HG03196 (cell line): ENCODE results near the gene DNAAF5.
A peak's percentile ranks its signal among the peaks of the same experiment; 100 is the strongest.

Experiments
- ATAC-seq: cut with Tn5 transposase; IDR thresholded peaks from one replicate; pipeline ENCODE4 v1.9.1; 2021; ENCODE audit not compliant: unreplicated experiment

DNAAF5 gene

GRCh38 chr7:706721-707120 is 19.8 kb upstream of the DNAAF5 start:
- ATAC-seq: no peak

GRCh38 chr7:707296-708000 is 19.1 kb upstream of the DNAAF5 start:
- ATAC-seq: no peak

DNA sequence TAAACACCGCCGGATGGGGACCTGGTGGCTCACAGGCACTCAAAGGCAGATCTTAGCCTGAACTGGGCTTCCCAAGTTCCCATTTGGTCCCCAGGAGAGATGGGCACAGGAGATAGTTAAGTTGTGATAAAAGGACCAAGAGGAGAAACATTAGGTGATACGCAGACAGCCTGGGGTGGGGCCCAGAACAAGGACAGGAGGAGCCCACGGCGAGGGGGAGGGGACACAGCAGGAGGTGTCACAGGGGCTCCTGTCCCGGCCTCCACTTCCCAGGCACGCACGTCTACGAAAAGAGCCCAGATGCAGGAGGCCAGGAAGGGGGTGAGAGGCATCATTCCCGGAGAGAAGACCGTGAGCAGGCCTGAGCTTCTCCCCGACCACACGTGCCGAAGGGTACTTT is 16.3 kb upstream of the DNAAF5 start:
- ATAC-seq: no peak

GRCh38 chr7:711093-711921 is 15.2 kb upstream of the DNAAF5 start:
- no peak for ATAC-seq

- ATAC-seq: no peak
These were observed 14.5 kb upstream of the DNAAF5 start for GRCh38 chr7:711922-712380.

GRCh38 chr7:712381-713138 is 13.9 kb upstream of the DNAAF5 start:
- ATAC-seq: no peak

DNA sequence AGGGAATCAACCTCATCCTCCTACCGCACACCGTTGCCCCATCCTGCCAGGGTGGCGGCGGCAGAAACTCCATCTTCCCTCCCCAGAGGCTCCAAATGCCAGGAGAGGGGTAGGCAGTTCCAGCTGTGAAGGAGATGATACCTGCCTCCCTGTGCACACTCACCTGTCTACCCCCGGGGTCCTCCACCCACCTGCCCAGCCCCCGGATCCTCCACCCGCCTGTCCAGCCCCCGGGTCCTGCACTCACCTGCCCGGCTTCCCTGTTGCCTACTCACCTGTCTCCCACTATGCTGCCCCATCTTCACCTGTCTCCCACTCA is 13.4 kb upstream of the DNAAF5 start:
- ATAC-seq: no peak

DNA sequence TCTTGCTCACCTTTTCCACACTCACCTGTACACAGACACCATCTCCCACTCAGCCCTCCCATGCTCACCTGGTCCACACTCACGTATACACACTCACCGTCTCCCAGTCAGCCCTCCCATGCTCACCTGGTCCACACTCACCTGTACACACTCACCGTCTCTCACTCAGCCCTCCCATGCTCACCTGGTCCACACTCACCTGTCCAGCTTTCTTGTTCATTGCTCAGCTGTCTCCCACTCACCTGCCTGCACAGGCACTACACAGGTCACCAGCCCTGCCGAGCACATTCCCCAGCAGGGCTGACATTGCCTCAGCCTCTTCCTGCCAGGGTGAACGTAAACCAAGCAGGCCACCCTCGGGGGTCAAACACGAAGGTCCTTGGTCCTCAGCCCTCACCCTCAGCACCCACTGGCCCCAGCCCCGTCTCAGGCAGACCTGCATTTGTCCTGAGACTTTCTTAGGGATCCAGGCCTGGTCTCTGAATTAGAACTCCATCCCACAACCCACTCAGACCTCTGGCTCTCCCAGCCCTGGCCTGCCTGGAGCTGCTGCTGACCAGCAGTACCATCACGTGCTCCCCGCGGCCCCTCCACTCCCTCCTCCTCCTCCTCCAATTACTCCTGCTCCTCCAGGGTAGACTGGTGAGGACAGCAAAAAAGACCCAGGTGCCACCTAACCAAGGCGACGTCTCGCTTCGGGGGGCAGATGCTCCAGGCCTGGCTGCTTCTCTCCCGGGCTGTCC is 12.8 kb upstream of the DNAAF5 start:
- ATAC-seq: no peak

DNA sequence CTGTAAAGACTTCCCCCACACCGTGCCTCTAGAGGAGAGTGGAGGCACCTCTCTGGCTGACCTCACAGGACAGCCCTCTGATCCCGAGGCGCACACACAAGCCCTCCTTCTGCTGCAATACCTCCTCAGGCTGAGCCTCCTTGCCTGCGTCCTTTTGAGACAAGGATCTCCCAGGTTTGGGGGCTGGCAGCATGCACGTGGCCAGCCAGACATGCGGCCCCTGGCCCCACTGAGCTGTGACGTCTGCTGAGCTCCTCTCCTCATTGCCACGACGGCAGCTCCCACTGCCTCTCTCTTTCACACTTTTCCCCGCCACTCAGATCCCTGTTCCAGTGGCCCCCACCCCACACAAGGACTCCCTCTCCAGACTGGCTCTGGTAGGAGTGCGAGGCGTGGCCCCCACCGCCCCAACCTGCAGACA is 12.2 kb upstream of the DNAAF5 start:
- ATAC-seq: no peak

DNA sequence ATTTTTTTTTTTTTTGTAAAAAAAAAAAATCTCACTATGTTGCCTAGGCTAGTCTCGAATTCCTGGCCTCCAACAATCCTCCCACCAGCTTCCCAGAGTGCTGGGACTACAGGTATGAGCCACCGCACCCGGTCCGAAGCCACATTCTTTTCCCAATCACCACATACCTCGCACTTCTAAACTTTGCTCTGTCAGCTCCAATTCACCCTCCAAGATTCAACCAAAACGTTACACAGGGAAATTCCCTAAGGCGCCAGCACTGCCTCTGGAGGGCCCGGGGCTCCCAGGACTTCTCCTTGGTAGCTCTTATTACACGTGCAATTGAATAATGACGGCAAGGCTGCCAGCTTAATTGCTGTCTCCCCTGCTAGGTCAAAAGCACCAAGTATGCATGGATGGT is 10.3 kb upstream of the DNAAF5 start:
- no peak for ATAC-seq

DNA sequence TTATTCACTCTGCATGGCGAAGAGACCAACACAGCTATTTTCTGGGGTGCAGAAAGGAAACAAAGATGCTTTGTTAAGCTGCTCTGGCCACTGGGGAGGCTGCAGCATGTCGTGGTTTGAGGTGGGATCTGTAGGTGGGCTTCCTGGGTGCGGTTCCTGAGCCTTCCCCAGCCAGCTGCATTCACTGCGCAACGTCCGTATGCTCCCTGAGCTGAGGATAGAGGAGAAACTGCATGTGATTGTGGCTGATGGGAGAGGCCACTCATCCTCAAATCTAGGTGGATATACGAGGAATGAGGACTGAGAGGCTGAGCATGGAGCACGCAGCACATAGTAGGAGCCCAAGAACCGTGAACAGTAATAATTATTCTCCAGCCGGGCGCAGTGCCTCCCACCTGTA is 9.9 kb upstream of the DNAAF5 start:
- no peak for ATAC-seq

GRCh38 chr7:721619-722248 is 4.8 kb upstream of the DNAAF5 start:
- no peak for ATAC-seq

GRCh38 chr7:723541-723940 is 3.0 kb upstream of the DNAAF5 start:
- no peak for ATAC-seq

DNA sequence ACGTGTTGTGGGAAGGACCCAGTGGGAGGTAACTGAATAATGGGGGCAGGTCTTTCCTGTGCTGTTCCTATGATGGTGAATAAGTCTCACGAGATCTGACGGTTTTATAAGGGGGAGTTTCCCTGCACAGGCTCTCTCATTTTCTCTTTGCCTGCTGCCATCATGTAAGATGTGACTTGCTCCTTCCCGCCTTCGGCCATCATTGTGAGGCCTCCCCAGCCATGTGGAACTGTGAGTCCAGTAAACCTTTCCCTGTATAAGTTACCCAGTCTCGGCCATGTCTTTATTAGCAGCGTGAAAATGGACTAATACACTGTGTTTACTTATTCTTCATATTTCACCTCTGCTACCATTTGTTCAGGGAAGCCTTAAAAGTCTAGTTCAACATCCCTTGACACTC is 2.2 kb upstream of the DNAAF5 start:
- ATAC-seq: no peak

DNA sequence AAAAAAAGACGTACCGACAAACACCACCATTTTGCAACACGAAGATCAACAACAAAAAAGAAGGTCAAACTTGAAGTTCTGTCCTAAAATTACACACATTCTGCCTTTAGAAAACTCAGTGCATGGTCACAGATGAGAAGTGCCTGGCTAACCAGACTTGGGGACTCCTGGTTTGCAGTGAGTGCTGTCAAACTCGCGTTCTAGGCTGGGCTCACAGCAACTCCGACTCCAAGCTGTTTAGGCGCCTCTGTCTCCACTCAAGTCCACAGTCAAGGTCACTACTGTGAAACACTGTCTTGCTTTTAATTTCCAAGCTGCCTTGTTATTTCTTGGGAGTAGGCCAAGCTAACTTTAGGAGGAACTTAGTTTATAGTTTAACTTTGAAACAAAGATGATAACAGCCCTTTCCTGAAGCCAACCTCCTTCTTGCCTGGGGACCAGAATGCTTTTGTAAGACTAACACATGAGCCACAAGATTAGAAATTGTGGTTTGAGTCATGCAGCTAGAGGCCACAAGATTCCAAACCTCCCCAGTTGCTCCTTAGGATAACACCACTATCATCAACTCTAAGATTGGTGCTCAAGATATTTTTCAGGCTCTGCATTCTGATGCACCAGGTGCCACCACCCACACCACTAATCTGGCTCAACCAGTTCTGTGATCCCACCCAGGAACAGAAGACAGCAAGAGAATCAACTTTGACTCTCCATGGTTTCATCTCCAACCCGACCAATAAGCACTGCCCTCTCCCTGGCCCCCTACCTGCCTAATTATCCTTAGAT is 1.1 kb upstream of the DNAAF5 start:
- ATAC-seq: no peak

DNA sequence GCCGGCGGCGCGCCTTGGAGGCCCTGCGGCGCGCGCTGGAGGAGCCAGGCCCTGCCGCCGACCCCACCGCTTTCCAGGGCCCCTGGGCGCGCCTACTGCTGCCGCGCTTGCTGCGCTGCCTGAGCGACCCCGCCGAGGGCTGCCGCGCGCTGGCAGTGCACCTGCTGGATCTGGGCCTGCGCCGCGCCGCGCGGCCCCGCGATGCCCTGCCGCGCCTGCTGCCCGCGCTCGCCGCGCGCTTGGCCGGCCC is 280 bp downstream of the DNAAF5 start:
- peak; percentile 20 for ATAC-seq

- peak; percentile 25 for ATAC-seq
These were observed 756 bp downstream of the DNAAF5 start, which contains the start of gene PRKAR1B for GRCh38 chr7:727104-727805. TSS of gene PRKAR1B (minus strand) at chr7:727281. CDS start at chr7:711505, 15,776 bp downstream.

DNA sequence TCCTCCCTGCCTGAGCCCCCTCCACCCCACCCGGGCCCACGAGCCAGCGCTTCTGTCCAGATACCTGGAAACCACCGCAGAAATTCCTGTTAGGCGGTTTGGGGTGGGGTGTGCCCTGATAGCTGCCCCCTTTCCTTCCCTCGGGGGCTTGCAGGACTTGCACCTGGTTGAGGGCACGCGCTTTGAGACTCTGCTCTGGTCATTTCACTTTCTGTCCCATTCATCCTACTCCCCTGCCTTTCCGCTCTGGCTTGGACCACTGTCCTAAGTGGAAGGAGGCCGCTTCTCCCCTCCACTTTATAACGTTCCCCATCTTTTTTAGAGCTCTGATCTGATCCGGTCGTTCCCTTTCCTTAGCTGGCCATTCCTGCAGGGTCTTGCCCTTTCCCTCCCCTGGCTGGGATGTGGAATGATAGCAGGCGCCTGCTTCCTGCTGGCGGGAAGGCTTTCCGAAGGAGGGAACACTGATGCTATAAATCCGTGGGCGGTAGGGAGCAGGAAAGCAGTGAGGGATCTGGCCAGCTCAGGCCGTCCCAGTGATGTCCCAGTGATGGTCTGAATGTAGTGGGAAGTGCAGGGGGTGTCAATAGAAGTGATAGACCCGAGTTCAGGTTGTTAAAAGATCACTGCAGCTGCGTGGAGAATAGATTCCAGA is 1.4 kb downstream of the DNAAF5 start:
- no peak for ATAC-seq

DNA sequence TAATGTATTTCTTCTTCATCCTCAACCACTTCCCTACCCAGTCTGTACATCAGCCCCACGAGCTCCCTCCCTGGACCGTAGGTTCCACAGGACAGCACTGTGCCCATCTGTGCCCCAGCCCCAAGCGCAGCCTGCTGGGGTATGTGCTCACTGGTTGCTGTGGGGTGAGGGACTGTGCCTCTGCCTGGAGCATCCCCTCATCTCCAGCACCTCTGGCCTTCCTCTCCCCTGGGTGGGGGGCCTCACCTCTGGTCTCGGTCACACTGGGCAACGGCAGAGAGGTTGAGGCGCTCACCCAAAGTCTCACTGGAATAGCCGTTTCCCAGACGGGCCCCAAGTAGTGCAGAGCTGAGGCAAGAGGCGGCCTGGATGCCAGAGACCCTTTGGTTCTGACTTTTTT is 2.1 kb downstream of the DNAAF5 start:
- no peak for ATAC-seq
